Stimulated activated effector memory CD8-positive, alpha-beta T cell treated with anti-CD3 and anti-CD28 coated beads, Interleukin-12 subunit alpha, Interleukin-12 subunit beta, amount 100 ng/mL, for 72 hours (primary cell): Measurements from ENCODE around the gene ANKS3.
"Not testable (repeated sequence)": the region's sequence is repeated elsewhere in the genome, so short reads cannot be mapped to it uniquely, and the experiment has no call there.

ENCODE experiments used
- ATAC-seq: fragments of 150-1000 bp; cut with Tn5 transposase; 2 replicates; pipeline ENCODE4 v1.10.0; 2021
- DNase-seq, 2 donors: peaks; one replicate each; pipeline ENCODE4 v3.0.0; 2021 to 2022; ENCODE audit warnings: low spot score in 2 of 2
- H3K27ac Mint-ChIP-seq: one replicate; pipeline ENCODE4 v1.8.0; 2022; ENCODE audit warnings: mild to moderate bottlenecking, mixed read lengths
- H3K36me3 Mint-ChIP-seq: one replicate; pipeline ENCODE4 v1.8.0; 2022; ENCODE audit warnings: mild to moderate bottlenecking, mixed read lengths
- H3K4me1 Mint-ChIP-seq: one replicate; pipeline ENCODE4 v1.8.0; 2022; ENCODE audit warnings: mixed read lengths
- H3K4me3 Mint-ChIP-seq: one replicate; pipeline ENCODE4 v1.8.0; 2022; ENCODE audit warnings: mild to moderate bottlenecking, mixed read lengths
- H3K9me3 Mint-ChIP-seq: one replicate; pipeline ENCODE4 v1.8.0; 2022; ENCODE audit warnings: mixed read lengths

The ANKS3 gene

GRCh38 chr16:4745274-4745569 is 11.2 kb upstream of the ANKS3 start:
- no peak overlapping the region for H3K27ac Mint-ChIP-seq
- no peaks in the 10 kb centered on the region for H3K36me3 Mint-ChIP-seq
- H3K9me3 Mint-ChIP-seq: no peaks in the 10 kb centered on the region
- no peak overlapping the region for H3K4me3 Mint-ChIP-seq
- no peak for DNase-seq
- no peak for ATAC-seq
- peaks cover 22% of the 10 kb centered on the region for H3K4me1 Mint-ChIP-seq

- no peaks in the 10 kb centered on the region for H3K9me3 Mint-ChIP-seq
- no peak overlapping the region for H3K4me3 Mint-ChIP-seq
- H3K27ac Mint-ChIP-seq: no peak overlapping the region
- H3K4me1 Mint-ChIP-seq: peaks cover 22% of the 10 kb centered on the region
- no peak for DNase-seq
- H3K36me3 Mint-ChIP-seq: no peaks in the 10 kb centered on the region
- ATAC-seq: no peak
Observed at GRCh38 chr16:4744555-4745273, 10.6 kb upstream of the ANKS3 start.

DNA sequence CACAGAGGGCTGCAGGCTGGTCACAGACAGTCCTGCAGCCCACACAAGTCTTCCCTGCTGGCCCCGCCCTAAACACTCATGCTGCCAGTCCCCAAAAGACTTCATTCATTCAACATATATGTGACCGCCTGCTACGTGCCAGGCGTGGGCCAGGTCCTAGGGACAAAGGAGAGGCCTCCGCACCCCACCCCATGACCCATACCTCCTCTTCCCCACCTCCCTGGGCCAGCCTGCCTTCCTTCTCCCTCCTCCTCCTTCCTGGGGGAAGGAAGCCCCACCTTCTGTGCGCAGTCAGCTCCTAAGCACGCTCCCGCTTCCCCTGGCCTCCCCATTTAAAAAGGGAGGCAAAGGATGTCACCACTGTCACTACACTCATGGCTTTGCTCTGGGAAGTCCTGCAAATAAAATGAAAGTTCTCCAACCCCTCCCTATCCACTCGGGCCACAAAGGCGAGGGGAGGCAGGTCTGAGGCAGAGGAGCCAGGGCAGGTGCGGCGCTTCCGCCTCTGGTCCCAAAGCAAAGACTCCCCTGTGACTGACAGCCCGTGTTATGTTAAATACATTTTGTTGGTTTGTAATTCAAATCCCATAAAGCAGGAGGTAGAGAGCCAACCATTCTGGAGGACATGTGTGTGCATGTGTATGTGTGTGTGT is 9.3 kb upstream of the ANKS3 start:
- Mint-ChIP-seq H3K4me1 (peaks cover 19% of the 10 kb centered on the region), H3K27ac (peak overlapping the region; percentile 46), H3K4me3 (peak overlapping the region; percentile 36), H3K9me3 (no peaks in the 10 kb centered on the region), H3K36me3 (no peaks in the 10 kb centered on the region)
- no peak for DNase-seq
- ATAC-seq: peak; percentile 38

GRCh38 chr16:4738370-4738769 is 4.3 kb upstream of the ANKS3 start:
- ATAC-seq, H3K27ac Mint-ChIP-seq, H3K9me3 Mint-ChIP-seq, H3K4me3 Mint-ChIP-seq, DNase-seq: not testable (repeated sequence)
- Mint-ChIP-seq H3K36me3 (peaks cover 11% of the 10 kb centered on the region), H3K4me1 (peaks cover 22% of the 10 kb centered on the region)

- ATAC-seq (no peak), DNase-seq (no peak)
- H3K4me1 Mint-ChIP-seq: peaks cover 24% of the 10 kb centered on the region
Observed at GRCh38 chr16:4737545-4737944, 3.5 kb upstream of the ANKS3 start.

DNA sequence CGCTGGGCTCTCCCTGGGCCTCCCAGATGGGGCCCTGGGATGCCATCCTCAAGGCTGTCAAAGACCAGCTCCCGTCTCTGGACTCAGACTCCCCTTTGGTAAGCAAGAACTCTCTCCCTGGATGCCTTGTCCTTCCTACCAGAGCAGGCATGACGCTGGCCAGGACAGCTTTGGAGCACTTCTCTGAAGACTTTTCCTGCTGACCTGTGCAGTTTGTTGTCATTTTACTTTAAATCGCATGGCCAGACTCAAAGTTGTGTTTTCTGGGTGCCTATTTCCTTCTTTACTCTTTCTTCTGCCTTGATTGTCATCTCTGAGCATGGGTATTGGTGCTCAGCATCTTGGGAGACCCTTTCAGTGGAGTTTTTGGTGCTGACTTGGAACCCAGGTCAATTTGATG is 2.5 kb upstream of the ANKS3 start:
- ATAC-seq (no peak), DNase-seq (no peak)
- Mint-ChIP-seq H3K4me3 (no peak overlapping the region), H3K27ac (no peak overlapping the region), H3K36me3 (peaks cover 11% of the 10 kb centered on the region), H3K4me1 (peaks cover 26% of the 10 kb centered on the region), H3K9me3 (no peaks in the 10 kb centered on the region)

More at GRCh38 chr16:4737545-4737944, 3.5 kb upstream of the ANKS3 start:
- no peak overlapping the region for H3K27ac Mint-ChIP-seq
- no peak overlapping the region for H3K4me3 Mint-ChIP-seq
- no peaks in the 10 kb centered on the region for H3K9me3 Mint-ChIP-seq
- peaks cover 11% of the 10 kb centered on the region for H3K36me3 Mint-ChIP-seq

- peaks cover 26% of the 10 kb centered on the region for H3K4me1 Mint-ChIP-seq
- H3K9me3 Mint-ChIP-seq: no peaks in the 10 kb centered on the region
- ATAC-seq (peak; percentile 87), DNase-seq (peak; percentile 84 to 95)
- peak overlapping the region; percentile 90 for H3K4me3 Mint-ChIP-seq
- peaks cover 20% of the 10 kb centered on the region for H3K36me3 Mint-ChIP-seq
- peak overlapping the region; percentile 90 for H3K27ac Mint-ChIP-seq
Observed at GRCh38 chr16:4734730-4735535, 862 bp upstream of the ANKS3 start.

GRCh38 chr16:4733747-4734062 is 366 bp downstream of the ANKS3 start:
- no peak for DNase-seq
- Mint-ChIP-seq H3K4me3 (peak overlapping the region; percentile 90), H3K36me3 (peaks cover 23% of the 10 kb centered on the region), H3K4me1 (peaks cover 26% of the 10 kb centered on the region), H3K27ac (no peak overlapping the region), H3K9me3 (no peaks in the 10 kb centered on the region)
- peak; percentile 17 for ATAC-seq

GRCh38 chr16:4733211-4733742 is 794 bp downstream of the ANKS3 start:
- Mint-ChIP-seq H3K4me3 (peak overlapping the region; percentile 90), H3K27ac (no peak overlapping the region)
- DNase-seq: no peak

GRCh38 chr16:4729876-4730275 is 4.2 kb downstream of the ANKS3 start:
- no peak for DNase-seq
- no peaks in the 10 kb centered on the region for H3K9me3 Mint-ChIP-seq
- H3K36me3 Mint-ChIP-seq: peaks cover 30% of the 10 kb centered on the region
- H3K4me3 Mint-ChIP-seq: no peak overlapping the region
- peaks cover 19% of the 10 kb centered on the region for H3K4me1 Mint-ChIP-seq
- no peak for ATAC-seq
- no peak overlapping the region for H3K27ac Mint-ChIP-seq

More at GRCh38 chr16:4733211-4733742, 794 bp downstream of the ANKS3 start:
- Mint-ChIP-seq H3K36me3 (peaks cover 26% of the 10 kb centered on the region), H3K9me3 (no peaks in the 10 kb centered on the region), H3K4me1 (peaks cover 26% of the 10 kb centered on the region)
- ATAC-seq: no peak

- H3K27ac Mint-ChIP-seq: peak overlapping the region; percentile 76
- peaks cover 12% of the 10 kb centered on the region for H3K4me1 Mint-ChIP-seq
- H3K4me3 Mint-ChIP-seq: no peak overlapping the region
- no peaks in the 10 kb centered on the region for H3K9me3 Mint-ChIP-seq
- peaks cover 28% of the 10 kb centered on the region for H3K36me3 Mint-ChIP-seq
- ATAC-seq (no peak), DNase-seq (no peak)
Observed at GRCh38 chr16:4728676-4729075, 5.4 kb downstream of the ANKS3 start.

DNA sequence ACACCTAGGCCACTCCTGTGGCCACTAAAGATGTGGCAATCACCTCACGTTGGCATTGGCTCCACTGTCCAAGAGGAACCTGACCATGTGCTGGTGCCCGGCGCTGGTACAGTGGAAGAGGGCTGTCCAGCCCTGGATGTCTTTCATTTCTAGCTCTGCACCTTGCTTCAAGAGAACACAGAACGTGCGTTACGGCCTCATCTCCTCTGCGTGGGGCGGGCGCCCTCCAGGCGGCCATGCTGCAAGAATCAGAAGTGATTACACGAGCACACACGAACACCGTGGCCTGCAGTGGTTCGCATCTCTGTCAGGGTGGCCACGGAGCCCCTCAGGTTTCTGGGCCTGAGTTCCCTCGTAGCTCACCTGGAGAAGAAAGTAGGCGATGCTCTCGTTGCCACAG is 7.5 kb downstream of the ANKS3 start:
- no peak overlapping the region for H3K27ac Mint-ChIP-seq
- ATAC-seq (no peak), DNase-seq (no peak)
- no peaks in the 10 kb centered on the region for H3K9me3 Mint-ChIP-seq
- peaks cover 28% of the 10 kb centered on the region for H3K36me3 Mint-ChIP-seq
- no peak overlapping the region for H3K4me3 Mint-ChIP-seq
- H3K4me1 Mint-ChIP-seq: no peaks in the 10 kb centered on the region

- DNase-seq (no peak), ATAC-seq (no peak)
- H3K9me3 Mint-ChIP-seq: no peaks in the 10 kb centered on the region
- H3K36me3 Mint-ChIP-seq: peaks cover 18% of the 10 kb centered on the region
- no peaks in the 10 kb centered on the region for H3K4me1 Mint-ChIP-seq
- H3K4me3 Mint-ChIP-seq: no peak overlapping the region
- no peak overlapping the region for H3K27ac Mint-ChIP-seq
Observed at GRCh38 chr16:4724661-4725270, 9.3 kb downstream of the ANKS3 start.

GRCh38 chr16:4723071-4723767 is 10.9 kb downstream of the ANKS3 start:
- no peak for DNase-seq
- Mint-ChIP-seq H3K36me3 (peaks cover 13% of the 10 kb centered on the region), H3K4me3 (no peak overlapping the region), H3K9me3 (no peaks in the 10 kb centered on the region), H3K27ac (no peak overlapping the region), H3K4me1 (no peaks in the 10 kb centered on the region)
- ATAC-seq: no peak

DNA sequence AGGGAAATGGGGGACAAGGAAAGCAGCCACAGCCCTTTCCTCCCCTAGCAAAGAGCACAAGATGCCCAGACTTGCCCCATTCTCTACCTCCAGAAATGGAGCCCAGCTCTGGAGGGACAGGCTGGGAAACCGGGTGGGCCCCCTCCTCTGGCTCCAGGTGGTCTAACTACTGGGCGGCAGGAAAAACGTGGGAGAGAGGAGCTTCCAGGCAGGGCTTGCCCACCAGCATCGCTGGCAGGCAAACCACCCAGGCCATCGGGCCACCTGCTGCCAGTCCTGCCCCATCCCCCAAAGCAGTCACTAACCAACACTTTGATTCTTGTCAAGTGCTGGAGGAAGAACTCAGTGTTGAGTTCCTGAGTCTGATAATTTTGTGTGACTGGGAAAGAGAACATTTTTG is 15.6 kb downstream of the ANKS3 start:
- DNase-seq (no peak), ATAC-seq (no peak)
- Mint-ChIP-seq H3K4me1 (no peaks in the 10 kb centered on the region), H3K4me3 (no peak overlapping the region), H3K36me3 (peaks cover 30% of the 10 kb centered on the region), H3K9me3 (no peaks in the 10 kb centered on the region), H3K27ac (no peak overlapping the region)
